DMS79 (cell line): ENCODE results near the gene TLE6.
A peak's percentile ranks its signal among the peaks of the same experiment; 100 is the strongest.
"Not testable (repeated sequence)": the region's sequence is repeated elsewhere in the genome, so short reads cannot be mapped to it uniquely, and the experiment has no call there.

ENCODE experiments used
- DNase-seq: peaks from one replicate; lab custom pipeline; 2025; lab: John Stamatoyannopoulos, UW

TLE6 gene

DNA sequence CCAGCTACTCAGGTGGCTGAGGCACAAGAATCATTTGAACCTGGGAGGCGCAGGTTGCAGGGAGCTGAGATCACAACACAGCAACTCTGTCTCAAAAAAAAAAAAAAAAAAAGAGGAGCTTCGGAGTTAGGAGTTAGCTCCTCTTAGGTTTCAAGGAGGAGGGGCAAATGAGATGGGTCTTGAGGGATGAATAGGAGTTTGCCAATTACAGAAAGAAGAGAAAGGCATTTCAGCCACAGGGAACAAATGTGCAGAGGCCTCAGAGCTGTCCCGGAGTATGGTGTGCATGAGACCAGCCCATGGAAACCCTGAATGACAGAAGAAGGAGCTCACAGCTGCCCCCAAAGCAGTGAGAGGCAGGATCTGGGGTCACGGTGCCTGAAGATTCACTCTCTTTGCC, 27.2 kb downstream of the TLE6 start:
- no peak for DNase-seq

DNA sequence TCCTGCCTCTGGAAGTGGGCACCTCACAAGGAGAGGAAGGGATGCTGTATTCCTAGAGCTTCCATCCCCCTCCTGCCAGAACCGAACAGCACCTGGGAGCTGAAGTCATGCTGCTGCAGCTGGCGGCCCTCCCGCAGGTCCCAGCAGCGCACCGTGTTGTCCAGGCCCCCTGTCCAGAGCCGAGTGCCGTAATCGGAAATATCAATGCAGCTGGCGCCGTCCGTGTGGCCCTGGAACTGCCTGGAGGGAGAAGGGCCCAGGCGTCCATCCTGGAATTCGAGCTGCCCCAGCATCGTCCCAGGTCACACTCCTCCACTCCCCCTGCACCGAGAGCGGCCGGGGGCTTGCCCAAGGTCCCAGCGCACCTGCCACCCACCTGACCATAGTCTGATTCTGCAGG, 28.0 kb downstream of the TLE6 start:
- no peak for DNase-seq

DNA sequence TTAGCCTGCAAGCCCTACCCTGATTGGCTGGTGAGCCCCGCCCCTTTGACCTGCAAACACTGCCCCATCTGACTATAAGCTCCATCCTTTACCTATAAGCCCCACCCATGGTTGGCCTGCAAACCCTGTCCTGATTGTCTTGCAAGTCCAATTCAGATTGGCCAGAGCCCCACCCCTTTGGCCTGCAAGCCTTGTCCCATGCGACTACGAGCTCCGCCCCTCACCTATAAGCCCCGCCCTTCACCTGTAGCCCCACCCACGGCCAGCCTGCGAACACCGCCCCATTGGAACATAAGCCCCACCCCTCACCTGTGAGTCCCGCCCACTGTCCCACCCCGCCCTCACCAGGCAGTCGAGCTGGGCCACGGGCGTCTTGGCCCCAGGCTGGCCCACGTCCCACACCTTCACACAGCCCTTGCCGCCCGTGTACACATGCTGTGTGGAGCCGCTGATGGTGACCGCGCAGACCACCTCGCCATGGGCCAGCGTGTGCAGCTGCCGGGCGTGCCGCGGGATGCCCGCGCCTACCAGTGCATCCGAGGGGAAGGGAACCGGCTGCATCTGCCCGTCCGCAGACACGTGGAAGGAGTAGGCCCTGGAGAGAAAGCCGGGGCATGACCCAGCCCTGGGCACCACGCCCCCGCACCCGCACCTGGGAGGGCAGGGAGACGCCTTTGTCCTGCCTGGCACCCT, 28.9 kb downstream of the TLE6 start:
- DNase-seq, result no peak

DNA sequence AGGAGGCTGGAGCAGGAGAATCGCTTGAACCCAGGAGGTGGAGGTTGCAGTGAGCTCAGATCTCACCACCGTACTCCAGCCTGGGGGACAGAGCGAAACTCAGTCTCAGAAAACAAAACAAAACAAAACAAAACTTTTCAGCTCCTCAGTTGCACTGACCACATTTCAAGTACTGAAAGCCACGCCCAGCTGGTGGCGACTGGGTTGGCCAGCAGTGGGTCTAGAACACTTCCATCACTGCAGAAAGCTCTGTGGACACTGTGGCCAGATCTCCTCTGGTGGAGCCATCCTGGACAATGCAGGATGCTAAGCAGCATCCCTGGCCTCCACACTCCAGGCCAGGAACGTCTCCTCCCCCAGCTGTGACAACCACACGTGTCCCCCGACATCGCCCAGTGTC, 30.6 kb downstream of the TLE6 start:
- DNase-seq, result no peak

DNA sequence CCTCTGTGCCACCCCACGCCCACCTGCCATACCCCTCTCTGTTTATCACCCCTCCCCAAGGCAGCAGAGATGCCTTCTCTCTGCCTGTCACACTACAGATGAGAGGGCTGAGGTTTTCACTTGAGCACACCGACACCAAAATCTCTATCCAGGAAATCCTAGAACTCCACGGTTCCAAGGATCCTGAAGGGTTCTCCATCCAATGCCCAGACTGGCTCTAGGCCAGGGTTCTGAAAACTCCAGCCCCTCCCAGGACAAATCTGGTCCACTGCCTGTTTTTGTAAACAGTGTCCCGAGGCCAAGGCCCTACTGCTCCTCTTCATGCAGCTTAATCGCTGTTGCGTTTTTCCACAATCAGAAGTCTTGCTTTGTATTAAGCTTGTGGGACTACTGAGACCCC, 31.6 kb downstream of the TLE6 start:
- no peak for DNase-seq

DNA sequence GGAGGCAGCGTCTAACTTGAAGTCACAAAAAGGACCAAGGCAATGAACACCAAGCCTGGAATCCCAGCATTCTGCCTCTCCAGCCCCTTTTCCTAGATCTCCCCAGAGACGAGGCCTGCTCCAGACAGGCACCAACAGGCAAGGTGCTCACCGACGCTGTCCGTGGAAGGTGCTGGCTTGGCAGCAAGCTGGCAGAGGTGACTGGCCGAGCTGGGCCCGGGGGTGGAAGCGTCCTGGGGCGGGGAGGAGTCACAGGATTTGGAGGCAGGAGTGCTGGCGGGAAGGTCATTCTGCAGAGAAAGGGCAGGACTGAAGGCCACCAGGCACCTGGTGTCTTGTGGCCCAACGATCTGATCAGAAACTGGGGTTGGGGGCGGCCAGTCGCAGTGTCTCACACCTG, 33.5 kb downstream of the TLE6 start:
- DNase-seq, result no peak

DNA sequence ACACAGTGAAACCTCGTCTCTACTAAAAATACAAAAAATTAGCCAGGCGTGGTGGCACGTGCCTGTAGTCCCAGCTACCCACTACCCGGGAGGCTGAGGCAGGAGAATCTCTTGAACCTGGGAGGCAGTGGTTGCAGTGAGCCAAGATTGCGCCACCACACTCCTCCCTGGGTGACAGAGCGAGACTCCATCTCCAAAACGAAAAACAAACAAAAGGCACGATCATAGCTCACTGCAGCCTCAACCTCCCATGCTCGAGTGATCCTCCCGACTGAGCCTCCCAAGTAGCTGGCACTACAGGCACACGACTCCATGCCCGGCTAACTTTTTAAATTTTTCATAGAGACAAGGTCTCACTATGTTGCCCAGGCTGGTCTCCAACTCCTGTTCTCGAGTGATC, 34.7 kb downstream of the TLE6 start:
- not testable (repeated sequence) for DNase-seq

DNA sequence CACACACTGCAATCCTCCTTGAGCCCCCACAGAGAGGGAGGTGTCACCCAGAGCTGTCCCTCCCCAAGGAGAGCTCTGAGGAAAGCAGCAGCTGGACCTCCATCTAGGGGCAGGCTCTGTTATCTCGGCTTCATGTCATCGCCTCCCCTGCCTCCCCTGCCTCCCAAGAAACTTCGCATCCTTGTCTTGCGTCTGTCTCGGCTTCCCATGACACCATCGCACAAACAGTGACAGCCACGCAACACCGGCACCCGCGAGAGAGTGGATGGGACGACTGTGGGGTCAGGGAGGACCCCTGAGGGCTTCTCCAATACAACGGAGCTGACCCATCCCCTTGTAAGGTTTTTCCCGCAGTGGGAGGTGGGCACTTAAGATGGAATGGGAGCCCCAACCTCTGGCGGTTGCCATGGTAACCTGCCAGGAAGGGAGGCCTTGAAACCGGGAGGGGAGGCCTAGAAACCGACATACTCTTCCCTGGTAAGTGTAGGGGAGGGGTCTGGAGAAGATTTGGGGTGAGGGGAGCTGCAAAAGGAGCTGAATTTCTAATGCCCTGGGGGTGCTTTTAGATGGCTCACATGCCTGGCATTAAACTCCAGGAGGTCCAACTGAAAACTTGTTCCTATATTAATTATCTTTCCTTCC, 35.4 kb downstream of the TLE6 start:
- DNase-seq, result no peak

DNA sequence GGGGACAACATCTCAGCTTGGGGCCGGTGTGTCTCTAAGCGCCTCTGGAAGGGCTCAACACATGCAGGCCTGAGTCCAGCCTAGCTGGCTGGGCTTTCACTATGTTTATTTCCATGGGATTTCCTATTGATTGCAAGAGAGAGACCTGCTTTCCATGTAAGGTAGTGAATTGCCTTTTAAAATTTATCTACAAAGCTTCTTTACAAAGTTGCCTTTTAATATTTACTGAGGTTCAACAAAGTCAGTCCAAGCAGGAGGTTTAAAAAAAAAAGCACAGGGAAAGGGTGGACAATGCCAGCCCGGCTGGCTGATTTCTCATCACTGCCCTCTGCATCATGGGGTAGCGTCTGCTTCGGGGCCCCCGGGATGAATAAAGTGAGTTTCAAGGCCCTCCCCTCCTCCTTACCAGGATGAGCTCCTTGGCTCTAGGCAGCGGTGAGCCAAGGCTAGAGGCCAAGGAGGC, 35.9 kb downstream of the TLE6 start:
- DNase-seq, result no peak

DNA sequence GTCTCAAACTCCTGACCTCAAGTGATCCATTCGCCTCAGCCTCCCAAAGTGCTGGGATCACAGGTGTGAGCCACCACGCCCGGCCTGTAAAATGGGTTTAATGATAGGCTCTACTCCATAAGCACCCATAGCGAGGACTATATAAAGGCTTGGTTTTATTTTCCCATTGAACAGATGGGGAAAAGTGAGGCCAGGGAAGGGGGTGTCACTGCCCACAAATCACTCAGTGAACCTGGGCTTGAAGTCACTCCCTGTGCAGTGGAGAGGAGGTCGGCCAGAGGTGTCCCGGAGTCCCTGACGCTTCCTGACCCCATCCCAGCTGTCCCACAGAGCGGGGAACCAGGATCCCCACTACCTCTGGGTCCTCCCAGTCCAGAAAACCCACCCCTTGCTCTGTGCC, 36.8 kb downstream of the TLE6 start:
- DNase-seq, result no peak

DNA sequence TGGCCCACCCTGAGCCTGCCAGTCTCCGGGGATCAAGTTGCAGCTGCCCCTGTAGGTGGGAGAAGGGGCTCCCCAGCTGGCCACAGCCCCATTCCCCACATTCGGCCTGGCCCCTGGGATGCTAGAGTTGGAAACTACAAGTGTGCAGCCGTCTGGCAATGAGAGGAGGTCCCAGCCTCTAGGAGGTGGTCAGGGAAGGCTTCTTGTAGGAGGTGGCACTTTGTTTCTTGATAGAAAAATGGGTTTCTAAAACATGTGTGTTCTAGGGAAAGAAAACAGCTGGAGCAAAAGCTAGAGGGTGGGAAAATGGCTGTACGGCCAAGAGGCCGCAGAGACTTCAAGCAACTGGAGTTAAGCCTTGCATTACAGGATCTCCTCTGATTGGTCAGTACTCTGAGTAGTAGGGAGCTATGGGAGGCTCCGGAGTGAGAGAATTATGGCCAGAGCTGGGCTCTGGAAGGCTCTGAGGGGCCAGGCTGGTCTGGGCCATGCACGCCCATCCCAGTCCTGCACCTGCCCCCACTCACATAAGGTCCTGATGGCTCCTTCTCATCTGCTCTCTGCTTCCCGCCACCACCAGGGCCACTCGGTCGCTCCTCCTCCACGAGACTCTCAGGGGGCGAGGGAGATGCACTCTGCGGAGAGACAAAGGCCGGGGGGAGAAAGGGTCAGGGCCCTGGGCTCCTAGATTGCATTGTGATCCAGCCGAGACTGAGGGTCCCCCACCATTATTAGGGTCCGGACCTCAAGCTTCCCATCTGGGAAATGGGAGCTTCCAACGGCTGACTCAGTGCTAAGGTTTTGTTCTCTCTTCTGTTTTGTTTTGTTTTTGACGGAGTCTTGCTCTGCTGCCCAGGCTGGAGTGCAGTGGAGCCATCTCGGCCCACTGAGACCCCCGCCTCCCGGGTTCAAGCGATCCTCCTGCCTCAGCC, 38.0 kb downstream of the TLE6 start:
- DNase-seq, result no peak

DNA sequence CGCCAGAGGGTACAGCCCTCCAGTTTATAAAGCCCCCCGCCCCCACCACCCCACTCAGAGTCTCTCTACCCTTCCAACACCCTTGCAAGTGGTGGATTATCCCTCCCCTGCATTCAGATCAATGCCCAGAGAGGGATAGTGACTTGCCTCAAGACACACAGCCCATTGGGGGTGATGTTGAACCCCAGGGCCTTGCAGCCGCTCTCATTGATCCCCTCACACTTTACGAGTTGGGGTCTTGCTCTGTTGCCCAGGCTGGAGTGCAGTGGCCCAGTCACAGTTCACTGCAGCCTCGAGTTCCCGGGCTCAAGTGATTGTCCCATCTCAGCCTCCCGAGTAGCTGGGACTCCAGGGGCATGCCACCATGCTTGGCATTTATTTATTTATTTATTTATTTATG, 40.6 kb downstream of the TLE6 start:
- DNase-seq, result no peak

DNA sequence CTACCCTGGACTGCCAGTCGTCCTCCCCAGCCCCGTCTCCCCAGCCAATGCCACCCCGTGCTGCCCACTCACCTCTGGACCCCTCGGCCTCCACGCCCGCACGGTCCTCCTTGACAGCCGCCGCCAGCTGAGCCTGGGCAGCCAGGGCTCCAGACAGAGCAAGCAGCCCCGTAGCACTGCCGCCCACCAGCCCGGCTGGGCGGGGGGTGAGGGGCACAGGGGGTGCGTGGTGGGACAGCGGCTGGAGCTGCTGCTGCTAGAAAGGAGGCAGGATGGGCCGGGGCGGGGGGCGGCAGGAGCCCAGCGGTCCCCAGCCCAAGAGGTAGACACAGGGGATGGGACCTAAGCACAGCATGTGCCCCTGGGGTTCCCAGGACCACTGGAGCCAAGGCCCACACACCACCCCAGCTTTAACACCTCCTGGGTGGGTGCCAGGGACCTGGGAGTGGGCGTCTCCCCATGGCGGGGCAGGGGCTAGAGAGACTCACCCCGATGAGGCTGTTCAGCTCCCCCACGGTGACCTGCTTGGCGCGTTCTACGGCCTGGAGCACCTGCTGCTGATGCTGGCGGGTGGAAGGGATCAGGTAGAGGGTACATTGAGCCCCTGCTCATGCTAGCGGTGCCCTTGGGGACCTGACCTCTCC, 42.0 kb downstream of the TLE6 start:
- no peak for DNase-seq

DNA sequence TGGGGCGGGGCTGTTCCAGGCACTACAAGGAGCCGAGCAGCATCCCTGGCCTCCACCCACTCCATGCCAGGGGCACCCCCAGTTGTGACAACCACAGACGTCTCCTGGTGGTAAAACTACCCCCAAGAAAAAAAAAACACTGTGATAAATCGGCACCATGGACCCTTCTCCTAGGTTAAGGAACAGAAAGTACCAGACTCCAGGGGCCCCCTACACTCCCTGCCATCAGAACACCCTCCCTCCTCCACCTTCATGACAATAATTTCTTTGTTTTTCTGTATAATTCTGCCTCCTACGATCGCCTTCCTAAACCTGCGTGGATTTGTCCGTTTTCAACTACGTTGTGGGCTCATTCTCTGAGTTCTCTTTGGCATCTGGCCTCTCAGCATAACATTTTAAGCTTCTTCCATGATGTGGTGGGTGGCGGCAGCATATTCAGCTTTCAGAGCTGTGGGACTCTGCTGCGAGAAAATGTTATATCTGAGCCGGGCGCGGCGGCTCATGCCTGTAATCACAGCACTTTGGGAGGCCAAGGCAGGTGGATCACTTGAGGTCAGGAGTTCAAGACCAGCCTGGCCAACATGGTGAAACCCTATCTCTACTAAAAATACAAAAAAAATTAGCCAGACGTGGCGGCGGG, 43.1 kb downstream of the TLE6 start:
- DNase-seq, result no peak

DNA sequence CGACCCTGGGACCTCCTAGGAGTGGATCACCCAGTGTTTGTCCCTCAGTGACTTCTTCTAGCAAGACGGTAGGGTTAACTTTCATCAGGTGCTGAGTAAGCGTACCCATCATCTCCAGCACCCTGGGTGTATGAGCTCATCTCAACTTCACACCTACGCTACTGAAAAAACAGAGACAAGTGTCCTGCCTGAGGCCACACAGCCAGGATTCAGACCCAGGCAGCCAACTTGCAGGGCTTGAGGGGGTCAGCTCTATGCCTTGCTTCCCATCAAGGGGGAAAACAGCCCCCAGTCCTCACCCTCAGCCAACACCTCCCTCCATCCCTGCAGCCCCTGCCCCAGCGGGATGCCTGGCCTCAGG, 47.1 kb downstream of the TLE6 start:
- no peak for DNase-seq

DNA sequence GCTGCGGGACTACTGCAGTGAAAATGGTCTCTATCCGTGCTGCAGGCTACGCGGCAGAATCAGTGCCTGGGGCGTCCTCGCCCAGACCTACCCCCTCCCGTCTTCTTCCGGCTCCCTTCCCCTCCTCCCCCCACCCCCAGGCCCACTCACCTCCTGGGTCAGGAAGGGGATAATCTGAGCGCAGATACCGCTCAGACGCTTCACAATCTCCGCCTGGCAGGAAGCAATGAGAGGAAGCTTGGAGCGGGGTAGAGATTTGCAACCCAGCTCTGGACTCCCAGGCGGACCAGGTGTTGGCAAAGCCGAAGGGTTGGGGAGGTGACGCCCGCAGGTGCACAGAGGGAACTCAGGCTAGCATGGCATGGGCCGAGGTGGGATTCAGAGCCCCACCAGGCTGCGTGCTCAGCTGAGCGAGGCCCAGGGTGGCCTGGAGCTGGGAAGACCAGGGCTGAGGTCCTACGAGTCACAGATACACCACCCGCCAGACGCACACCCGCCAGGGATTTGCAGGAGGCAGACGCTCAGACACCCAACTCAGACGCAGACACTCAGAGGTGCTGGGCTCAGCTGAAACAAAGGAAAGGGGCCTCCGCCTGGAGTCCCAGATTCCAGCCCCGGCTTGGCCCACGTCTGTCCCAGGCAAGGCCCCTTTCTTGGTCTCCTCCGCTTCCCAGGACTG, 47.6 kb downstream of the TLE6 start:
- DNase-seq, result peak; percentile 41

DNA sequence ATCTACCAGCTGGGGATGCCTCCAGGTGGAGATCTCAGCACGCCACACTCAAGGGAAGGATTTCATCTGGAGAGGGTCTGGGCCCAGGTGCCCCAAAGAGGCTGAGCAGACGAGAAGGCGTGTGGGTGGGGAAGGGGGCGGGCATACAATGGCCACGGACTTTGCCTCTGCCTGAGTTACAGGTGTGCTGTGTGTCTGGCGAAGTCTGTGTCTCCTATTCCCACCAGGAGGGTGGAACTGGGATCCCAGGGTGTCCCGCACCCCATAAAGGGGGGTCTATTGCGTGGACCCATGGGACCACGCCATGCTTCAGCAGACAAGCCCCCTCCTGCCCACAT, 48.2 kb downstream of the TLE6 start:
- DNase-seq, result peak; percentile 72

DNA sequence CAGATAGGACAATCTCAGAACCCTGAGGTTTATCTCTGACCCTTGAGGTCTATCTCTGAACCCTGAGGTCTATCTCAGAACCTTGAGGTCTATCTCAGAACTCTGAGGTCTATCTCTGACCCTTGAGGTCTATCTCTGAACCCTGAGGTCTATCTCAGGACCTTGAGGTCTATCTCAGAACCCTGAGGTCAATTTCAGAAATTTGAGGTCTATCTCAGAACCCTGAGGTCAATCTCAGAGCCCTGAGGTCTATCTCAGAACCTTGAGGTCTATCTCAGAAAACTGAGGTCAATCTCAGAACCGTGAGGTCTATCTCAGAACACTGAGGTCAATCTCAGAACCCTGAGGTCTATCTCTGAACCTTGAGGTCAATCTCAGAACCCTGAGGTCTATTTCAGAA, 49.4 kb downstream of the TLE6 start:
- no peak for DNase-seq

DNA sequence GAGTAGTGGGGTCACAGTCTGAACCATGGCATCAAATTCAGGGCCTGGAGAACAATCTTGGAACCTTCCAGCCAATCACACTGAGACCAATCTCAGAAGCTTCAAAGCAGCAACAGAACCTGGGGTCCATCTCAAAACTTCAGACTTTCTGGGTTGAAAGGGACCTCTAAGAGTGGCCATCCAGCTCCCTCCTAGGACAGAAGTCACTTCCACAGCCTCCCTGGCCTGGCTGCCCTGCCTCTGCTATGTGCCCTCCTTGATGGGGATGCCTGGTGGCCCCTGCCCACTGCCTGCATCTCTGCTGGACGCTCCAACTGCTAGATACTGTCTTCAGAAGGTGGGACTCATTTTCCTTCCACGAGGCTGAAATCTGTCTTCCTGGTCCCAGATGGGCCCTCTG, 49.9 kb downstream of the TLE6 start:
- DNase-seq, result no peak

DNA sequence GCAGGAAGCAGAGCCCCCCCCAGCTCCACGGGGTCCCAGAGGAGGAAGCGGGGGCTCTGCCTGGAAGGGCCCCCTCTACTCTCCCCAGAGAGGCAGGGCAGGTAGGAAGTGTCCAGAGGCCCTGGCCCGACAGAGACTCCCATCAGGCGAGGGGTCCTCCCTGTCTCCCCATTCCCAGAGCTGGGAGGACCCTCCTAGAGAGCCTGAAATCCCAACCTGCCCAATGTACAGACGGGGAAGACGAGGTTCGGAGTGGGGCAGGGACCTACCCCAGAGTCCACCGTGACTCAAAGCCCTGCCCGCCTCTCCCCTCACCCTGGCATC, 50.6 kb downstream of the TLE6 start:
- no peak for DNase-seq

DNA sequence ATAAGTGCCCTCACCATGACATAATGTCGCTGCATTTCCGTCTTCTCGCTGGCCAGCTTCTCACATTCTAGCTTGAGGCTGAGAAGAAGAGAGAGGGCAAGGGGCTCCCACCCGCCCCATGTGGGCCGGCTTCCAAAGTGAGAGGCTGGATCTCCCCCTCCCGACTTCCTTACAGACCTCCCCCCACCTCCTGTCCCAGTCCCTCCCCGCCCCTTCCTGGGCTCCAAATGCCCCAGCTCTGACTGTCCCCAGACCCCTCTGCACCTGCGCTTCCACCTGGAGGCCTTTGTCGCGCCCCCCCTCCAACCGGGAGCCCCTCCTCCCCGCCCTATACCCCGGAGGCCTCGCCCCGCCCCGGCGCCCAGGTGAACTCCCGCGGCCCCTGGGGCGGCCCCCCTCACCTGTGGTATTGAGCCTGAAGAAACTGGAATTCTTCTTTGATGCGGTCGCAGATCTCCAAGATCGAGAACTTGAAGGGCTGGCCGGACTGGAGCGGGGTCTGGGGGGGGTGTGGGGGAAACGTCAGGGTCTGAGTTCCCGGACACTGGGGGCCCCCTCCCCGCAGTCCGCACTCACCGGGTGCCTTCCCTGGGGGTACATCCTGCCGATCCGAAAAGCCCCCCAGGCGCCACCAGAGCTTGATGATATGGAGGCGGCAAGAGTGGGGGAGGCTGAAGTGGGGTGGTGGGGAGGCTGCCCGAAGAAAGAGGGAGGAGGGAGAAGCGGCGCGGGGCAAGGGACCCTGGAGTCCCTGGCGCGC, 51.1 kb downstream of the TLE6 start:
- DNase-seq, result peak; percentile 71
